ENCODE measurements around the gene LAMB4. TPM values are rescaled to one million over a fixed set of nuclear protein-coding genes. Genes with fewer than 3 reads are reported as not detected.

Gene LAMB4
- polyA plus RNA-seq, 1 of the 3 experiments (the other 2 are of a cell fraction): 0.36 TPM

GRCh38 chr7:108135446-108136190 is 5.5 kb upstream of the LAMB4 start:
- TF ChIP-seq REST (IDR thresholded peaks at IDR 0.05; ENCODE audit: low read depth, low read length) (no peak), USF1 (IDR thresholded peaks at IDR 0.05; ENCODE audit: borderline replicate concordance, low read depth) (no peak), ZBTB33 (IDR thresholded peaks at IDR 0.05; ENCODE audit: borderline replicate concordance, low read depth) (no peak), USF2 (IDR thresholded peaks at IDR 0.05; ENCODE audit: borderline replicate concordance, low read depth, low read length) (no peak), TEAD4 (IDR thresholded peaks at IDR 0.05; ENCODE audit: borderline replicate concordance, insufficient read depth) (no peak), TCF12 (IDR thresholded peaks at IDR 0.05) (no peak), SMC3 (IDR thresholded peaks at IDR 0.05; ENCODE audit: low read depth, low read length) (no peak), YY1 (IDR thresholded peaks at IDR 0.05; ENCODE audit: low read depth) (no peak), RAD21 (IDR thresholded peaks at IDR 0.05; ENCODE audit: low read length) (no peak), RCOR1 (IDR thresholded peaks at IDR 0.05; ENCODE audit: low read length) (no peak)
- H3K4me1 ChIP-seq (ENCODE audit: control insufficient read depth in 1 of 2, insufficient read depth in 2 of 2, low read depth in 1 of 2, low read length in 1 of 2): peaks cover 5 to 14% of the 10 kb centered on the region in 2 experiments; a peak in 2 of 4 replicates
- WGBS (ENCODE audit: low lambda C conversion rate): 88% methylated on average over 7 of the region's 7 CpGs
- H3K27ac ChIP-seq (ENCODE audit: low read depth in 2 of 2, low read length in 1 of 2): no peak overlapping the region
- H4K20me1 ChIP-seq (ENCODE audit: insufficient read depth): no peaks in the 10 kb centered on the region
- no peak overlapping the region for H3K9ac ChIP-seq
- no peak for DNase-seq
- H3K36me3 ChIP-seq (replicated peaks in 1 of 2; ENCODE audit: control insufficient read depth in 1 of 2, insufficient read depth in 2 of 2, low read length in 1 of 2): no peaks in the 10 kb centered on the region
- H3K9me3 ChIP-seq: no peaks in the 10 kb centered on the region
- no peaks in the 10 kb centered on the region for H3K27me3 ChIP-seq (ENCODE audit: insufficient read depth)
- ChIA-PET CTCF (interaction anchor here (0.7 to 10.5 kb wide), 5 partner anchors 10 to 317 kb away, joined by 3 to 90 read pairs (median 4); no protein-coding TSS in a partner anchor), POLR2A (no interaction called here)
- H2AFZ ChIP-seq (ENCODE audit: low read depth): no peak overlapping the region
- H3K79me2 ChIP-seq (ENCODE audit: insufficient read depth): no peaks in the 10 kb centered on the region
- no peaks in the 10 kb centered on the region for H3K9me2 ChIP-seq
- peaks cover 4% of the 10 kb centered on the region for H3F3A ChIP-seq (replicated peaks; ENCODE audit: insufficient read depth)
- no peak overlapping the region for H3K4me3 ChIP-seq (ENCODE audit: low read depth in 2 of 2, low read length in 1 of 2)
- H3K4me2 ChIP-seq: no peak overlapping the region
